HG03135 (cell line): ENCODE data around the gene IL33.
A peak's percentile ranks its signal among the peaks of the same experiment; 100 is the strongest.

Experiments
- ATAC-seq: cut with Tn5 transposase; IDR thresholded peaks from one replicate; pipeline ENCODE4 v1.9.1; 2021; ENCODE audit warnings: mild to moderate bottlenecking, moderate library complexity; ENCODE audit not compliant: unreplicated experiment

The IL33 gene

DNA sequence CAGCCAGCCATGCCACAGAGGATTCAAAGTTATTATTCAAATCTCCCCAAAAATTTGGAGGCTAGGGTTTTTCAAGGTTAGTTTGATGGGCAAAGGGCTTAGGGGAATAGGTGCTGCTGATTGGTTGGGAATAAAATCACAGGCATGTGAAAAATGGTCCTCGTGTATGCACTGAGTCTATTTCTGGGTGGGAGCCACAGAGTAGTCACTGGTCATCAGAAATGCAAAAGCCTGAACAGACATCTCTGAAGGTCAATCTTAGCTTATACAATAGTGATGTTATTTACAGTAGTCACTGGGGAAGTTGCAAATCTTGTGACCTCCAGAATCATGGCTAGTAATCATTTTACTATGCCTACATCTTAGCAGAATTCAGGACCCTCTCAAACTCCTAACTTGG, 1.3 kb downstream of the IL33 start:
- ATAC-seq = no peak

DNA sequence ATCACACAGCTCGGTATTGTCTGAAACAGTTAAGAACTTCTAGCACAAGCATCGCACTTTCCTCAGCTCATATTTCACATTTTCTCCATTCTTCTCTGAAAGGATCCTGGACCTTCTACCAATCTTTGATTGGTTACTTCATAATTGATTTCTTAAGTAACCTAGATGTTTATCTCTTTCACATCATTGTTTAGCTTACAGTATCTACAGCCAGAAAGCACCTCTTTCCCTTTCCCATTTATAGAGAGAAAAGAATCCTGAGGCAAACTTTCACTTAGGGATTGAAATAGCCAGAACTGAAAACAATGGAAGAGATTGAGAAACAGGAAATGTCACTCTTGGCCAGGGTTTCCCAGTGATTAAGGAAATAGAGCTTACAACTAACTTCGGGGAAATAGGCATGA, 2.5 kb downstream of the IL33 start:
- ATAC-seq = no peak

GRCh38 chr9:6219040-6219439, 3.4 kb downstream of the IL33 start:
- ATAC-seq = no peak

DNA sequence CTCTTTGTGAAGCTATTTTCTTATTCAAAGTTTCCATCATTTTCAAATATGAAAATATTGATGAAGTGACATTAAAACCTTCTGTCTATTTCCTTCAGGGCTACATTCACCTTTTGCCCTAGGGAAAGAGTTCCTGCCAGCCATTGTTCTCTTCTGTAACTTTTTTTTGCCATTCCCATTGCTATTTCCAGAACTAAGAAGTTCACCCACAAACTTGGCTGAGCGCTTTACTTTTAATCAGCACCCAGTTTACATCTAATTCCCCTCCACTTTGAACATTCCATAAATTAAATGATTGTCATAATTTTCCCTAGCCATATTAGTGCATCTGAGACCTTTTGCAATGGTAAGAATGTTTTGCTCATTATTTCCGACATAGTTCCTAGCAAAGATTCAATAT, 4.4 kb downstream of the IL33 start:
- no peak for ATAC-seq

GRCh38 chr9:6224393-6225154, 9.0 kb downstream of the IL33 start:
- no peak for ATAC-seq

DNA sequence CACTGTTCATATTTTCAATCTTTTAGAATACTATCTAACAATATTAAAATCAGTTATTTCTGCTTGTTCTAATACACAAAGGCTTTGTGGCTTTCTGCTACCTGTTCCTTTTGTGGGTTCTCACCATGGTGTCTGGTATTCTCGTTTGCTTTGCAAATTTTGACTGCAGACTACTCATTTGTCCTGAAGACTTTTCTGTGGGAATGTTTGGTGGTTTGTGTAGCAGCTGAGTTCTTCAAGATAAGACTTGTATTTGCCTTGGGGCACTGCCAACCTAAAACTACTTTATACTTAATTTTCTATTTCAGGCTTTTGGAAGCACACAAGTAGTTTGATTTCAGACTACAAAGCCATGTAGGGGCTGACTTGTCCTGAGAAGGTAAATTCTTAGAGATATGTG, 11.1 kb downstream of the IL33 start:
- ATAC-seq = no peak

GRCh38 chr9:6229186-6229585, 13.6 kb downstream of the IL33 start:
- ATAC-seq = no peak

GRCh38 chr9:6229619-6230018, 14.0 kb downstream of the IL33 start:
- no peak for ATAC-seq

DNA sequence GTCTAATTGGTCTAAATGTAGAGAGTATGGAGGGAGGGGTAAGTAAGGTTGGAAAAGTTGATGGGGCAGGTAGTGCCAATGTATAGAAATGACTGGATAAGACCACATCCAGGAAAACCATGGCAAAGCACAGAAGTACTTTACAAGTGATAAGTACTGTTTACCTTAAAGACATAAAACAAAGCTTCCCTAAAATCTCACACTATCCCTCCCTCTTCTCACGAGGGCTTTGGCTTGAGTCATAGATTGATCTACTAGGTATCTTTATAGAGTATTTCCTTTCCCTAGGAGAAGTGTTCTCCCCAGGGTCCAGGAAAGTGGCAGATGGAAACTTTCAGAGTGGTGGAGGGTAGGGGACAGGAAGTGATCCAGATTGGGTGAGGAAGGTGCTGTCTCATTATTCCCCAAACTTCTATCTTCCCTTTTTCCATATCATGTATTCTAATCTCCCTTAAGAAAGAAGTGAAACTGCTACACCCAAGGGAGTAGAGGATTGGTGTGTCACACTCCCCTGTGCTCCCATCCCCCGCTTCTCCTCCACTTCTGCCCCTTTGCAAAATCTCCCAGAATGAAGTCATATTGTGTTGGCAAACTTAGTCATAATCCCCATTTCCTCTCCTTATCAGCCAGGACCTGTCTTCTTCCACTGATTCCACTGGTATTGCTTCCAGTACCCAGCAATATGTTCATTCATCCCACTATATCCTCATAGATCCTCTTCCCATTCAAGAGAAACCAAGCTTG, 14.6 kb downstream of the IL33 start:
- ATAC-seq = no peak

- no peak for ATAC-seq
Measured at GRCh38 chr9:6232336-6232945, 16.8 kb downstream of the IL33 start.

DNA sequence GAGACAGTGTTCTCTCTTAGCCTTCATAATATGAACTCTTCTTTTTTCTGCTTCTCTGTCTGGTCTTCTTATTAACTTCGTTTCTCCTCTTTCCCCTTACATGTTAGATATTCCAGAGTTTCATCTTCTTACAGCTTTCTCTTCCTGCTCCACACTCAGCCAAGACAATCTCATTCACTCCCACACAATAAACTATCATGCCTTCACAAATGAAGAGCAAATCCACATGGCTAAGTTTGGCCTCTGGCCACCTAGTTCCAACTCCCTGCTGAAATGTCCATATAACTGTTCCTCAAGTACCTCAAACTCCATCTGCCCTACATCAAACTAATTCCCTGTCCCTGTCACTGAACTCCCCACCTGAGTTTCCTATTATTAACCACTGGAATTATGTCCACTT, 18.4 kb downstream of the IL33 start:
- ATAC-seq = no peak

GRCh38 chr9:6237267-6237666, 21.7 kb downstream of the IL33 start:
- ATAC-seq = no peak

- no peak for ATAC-seq
Measured at GRCh38 chr9:6239048-6239461, 23.4 kb downstream of the IL33 start.

DNA sequence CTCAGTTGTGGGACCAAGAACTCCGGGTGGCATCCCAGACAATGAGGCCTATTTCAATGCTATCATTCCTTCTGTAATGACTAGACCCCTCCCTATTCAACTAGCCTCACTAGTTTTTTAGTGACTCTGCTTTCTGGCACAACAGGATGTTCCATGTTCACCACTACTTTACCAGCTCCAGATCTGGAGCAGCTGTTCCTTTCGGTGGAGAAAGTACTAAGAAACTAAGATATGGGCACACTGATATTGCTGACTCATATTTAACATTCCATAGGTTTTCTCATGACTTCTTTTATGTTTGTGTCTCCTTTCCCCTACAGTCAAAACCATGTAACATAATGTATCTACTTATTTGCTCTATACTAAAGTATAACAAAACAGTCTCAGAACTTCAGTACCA, 24.1 kb downstream of the IL33 start:
- no peak for ATAC-seq

DNA sequence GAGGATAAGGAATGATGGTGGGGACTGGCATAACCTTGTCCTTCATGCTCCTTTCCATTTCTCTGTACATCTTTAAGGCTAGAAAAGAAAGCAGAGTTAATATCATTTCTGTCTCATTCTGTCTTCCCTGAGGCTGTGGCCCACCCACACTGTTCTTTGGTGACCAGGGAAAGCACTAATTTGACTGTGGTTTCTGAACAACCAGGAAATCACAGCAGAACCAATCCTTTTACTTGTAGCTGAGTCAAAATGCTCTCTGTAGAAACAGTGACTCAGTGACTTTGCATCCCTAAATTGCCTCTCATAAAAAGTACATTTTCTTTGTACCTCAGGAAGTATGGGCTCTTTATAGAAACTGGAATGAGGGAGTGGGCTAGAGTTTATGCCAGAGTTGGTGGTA, 28.1 kb downstream of the IL33 start:
- peak; percentile 93 for ATAC-seq

DNA sequence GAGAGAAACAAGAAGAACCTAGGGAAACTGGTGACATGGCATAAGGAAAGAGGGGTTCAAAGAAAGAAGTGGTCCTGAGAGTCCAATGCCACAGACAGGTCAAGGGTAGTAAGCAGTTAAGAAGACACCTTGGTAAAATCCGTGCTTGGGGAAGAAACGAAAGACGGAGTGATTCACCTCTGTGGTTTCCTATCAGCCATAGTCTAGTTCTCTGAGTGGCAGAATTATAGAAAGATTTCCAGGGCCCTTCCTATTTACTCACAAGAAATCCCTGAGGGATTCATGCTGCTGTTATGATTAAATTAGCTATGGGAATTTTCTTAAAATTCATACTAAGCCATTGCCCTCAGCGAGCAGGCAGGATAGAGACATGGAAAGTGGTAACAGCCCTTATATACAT, 31.7 kb downstream of the IL33 start:
- ATAC-seq = no peak

DNA sequence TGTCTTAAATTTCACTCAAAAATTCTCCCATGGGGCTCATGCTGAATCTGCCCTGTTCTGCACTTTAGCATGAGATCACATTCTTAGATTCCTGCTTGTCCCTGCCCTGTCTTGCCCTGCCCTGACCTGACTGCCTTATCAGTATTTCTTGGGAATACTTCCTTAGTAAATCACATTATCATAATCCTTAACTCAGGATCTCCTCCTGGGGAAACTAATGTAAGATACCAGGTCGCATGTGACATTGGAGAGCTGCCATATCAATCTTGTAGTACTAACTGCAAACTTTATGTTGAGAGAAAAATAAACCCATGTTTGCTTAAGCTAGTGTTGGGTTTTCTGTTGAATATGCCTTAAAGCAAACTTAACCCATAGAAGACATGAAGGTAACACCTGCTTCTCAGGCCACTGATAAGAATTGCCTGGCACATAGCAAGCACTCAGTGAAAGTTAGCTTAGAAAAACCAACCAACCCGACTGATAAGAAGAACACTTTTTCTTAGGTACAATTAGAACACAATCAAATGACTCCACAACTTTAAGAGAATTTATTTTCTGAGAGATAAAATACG, 53.3 kb downstream of the IL33 start:
- ATAC-seq = no peak

DNA sequence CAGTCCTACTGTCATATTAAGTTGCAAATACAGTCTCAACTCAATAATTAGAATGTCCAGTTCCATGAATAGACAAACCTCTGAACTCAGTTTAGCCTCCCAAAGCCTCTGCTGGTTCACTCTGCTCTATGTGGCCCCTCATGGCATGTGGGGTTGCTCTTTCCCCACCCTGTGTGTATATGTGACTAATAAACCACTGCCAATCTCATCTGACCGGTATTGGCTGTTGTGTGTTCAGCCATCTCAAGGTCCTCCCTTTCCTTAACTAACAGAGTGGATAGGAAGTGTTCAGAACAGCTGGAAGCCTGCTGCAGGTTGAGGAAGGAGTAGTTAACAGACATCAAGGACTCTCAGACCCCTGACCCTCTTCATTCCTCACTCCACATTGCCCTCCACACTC, 55.3 kb downstream of the IL33 start:
- no peak for ATAC-seq

DNA sequence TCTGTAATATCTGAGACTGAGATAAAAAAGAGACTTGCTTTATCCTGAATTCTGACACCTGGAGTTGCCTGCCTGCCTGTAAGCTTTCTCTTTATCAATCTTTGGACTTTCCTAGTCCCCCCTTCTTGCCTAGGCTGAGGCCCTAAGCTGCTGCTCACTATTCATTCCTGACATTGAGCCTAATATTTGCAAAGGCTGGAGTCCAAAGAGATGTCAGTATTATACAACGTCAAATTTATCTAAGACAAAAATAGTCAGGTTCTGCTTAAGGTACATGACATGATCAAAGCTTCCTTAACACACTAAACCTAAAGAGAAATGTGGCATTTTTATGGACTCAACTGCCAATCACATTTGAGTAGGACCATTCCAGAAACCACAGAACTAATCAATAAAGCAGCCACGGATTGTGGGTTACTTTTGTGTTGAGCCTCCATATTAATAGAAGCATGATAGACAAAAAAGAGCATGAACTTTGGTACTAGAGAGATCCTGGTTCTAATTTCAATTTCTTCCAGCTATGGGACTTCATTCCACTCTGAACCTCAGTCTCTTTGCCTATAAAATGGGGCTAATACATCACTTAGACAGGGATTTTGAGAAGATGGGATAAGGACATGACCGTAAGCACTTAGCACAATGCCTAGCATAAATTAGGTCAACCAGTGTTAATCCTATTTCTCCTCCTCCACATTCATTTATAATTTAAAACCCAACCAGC, 56.1 kb downstream of the IL33 start:
- ATAC-seq = no peak

GRCh38 chr9:6272229-6272598, 56.6 kb downstream of the IL33 start:
- ATAC-seq = no peak

GRCh38 chr9:6277417-6277816, 61.8 kb downstream of the IL33 start:
- ATAC-seq = no peak
